ENCODE data around the gene SGPP1. TPM values are rescaled to one million over a fixed set of nuclear protein-coding genes. Genes with fewer than 3 reads are reported as not detected.

Gene SGPP1
- total and polyA plus RNA-seq, 10 of the 15 experiments (the other 5 are each of a cell fraction or from before 2014, with no cell fraction given) = 3.5 to 37.7 (median 25.5) TPM

DNA sequence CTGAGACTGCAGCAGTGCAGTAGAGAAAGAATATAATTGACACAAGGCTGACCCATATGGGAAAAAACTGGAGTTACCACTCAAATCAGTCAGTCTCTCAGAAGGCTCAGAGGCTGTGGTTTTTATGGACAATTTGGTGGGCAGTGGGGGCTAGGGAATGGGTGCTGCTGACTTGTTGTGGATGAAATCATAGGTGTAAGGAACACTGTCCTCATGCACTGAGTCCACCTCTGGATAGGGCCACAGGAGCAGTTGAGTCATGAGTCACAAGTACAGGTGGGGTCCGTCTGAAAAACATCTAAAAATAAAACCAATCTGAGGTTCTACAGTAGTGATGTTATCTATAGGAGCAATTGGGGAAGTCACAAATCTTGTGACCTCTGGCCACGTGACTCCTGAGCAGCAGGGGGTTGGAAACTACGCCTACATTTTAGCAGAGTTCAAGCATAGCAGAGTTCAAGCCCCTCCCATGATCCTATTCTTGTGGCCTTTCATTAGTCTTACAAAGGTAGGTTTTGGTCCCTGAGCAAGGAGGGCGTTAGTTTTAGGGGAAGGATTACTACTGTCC is 18.1 kb upstream of the SGPP1 start (continued):
- TF ChIP-seq STAT3 (IDR thresholded peaks at IDR 0.05; ENCODE audit: low read depth, low read length) (no peak), HDAC6 (IDR thresholded peaks at IDR 0.05; ENCODE audit: unreplicated experiment) (no peak), NR2C1 (IDR thresholded peaks at IDR 0.05) (peak; percentile 77), SREBF1 (IDR thresholded peaks at IDR 0.05; ENCODE audit: low read length) (no peak), HDAC2 (IDR thresholded peaks at IDR 0.05) (no peak), JUNB (IDR thresholded peaks at IDR 0.05) (peak; percentile 17; the same call in 1 of the 2 replicates), MEF2A (IDR thresholded peaks at IDR 0.05; ENCODE audit: insufficient read depth, low read depth, low read length) (peak; percentile 77; the same call in 1 of the 2 replicates), CBX3 (IDR thresholded peaks at IDR 0.05; ENCODE audit: borderline replicate concordance, low read depth) (no peak), CHD4 (IDR thresholded peaks at IDR 0.05) (no peak), HCFC1 (IDR thresholded peaks at IDR 0.05; ENCODE audit: low read length) (no peak), E2F8 (IDR thresholded peaks at IDR 0.05; ENCODE audit: low read depth, partially characterized antibody) (no peak), EGR1 (IDR thresholded peaks at IDR 0.05; ENCODE audit: borderline replicate concordance in 1 of 2, low read depth in 2 of 2, low read length in 2 of 2) (no peak), SMARCA5 (IDR thresholded peaks at IDR 0.05) (no peak), MXI1 (IDR thresholded peaks at IDR 0.05; ENCODE audit: low read depth, low read length) (no peak), RCOR1 (conservative IDR thresholded peaks at IDR 0.05; ENCODE audit: low read depth, low read length) (no peak), GATAD2B (conservative IDR thresholded peaks at IDR 0.05; ENCODE audit: low read depth) (peak; percentile 47; the same call in 1 of the 2 replicates), NFXL1 (IDR thresholded peaks at IDR 0.05; ENCODE audit: borderline replicate concordance) (no peak), ZNF622 (IDR thresholded peaks at IDR 0.05) (no peak), ATF7 (IDR thresholded peaks at IDR 0.05; ENCODE audit: low read depth) (peak; percentile 93), KLF5 (IDR thresholded peaks at IDR 0.05; ENCODE audit: partially characterized antibody) (no peak)
- TF ChIP-seq, protein P1, sequence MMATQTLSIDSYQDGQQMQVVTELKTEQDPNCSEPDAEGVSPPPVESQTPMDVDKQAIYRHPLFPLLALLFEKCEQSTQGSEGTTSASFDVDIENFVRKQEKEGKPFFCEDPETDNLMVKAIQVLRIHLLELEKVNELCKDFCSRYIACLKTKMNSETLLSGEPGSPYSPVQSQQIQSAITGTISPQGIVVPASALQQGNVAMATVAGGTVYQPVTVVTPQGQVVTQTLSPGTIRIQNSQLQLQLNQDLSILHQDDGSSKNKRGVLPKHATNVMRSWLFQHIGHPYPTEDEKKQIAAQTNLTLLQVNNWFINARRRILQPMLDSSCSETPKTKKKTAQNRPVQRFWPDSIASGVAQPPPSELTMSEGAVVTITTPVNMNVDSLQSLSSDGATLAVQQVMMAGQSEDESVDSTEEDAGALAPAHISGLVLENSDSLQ (IDR thresholded peaks at IDR 0.05) = no peak
- TF ChIP-seq, protein P2, sequence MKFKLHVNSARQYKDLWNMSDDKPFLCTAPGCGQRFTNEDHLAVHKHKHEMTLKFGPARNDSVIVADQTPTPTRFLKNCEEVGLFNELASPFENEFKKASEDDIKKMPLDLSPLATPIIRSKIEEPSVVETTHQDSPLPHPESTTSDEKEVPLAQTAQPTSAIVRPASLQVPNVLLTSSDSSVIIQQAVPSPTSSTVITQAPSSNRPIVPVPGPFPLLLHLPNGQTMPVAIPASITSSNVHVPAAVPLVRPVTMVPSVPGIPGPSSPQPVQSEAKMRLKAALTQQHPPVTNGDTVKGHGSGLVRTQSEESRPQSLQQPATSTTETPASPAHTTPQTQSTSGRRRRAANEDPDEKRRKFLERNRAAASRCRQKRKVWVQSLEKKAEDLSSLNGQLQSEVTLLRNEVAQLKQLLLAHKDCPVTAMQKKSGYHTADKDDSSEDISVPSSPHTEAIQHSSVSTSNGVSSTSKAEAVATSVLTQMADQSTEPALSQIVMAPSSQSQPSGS (IDR thresholded peaks at IDR 0.05; ENCODE audit: low read length) = peak; percentile 76
- TF ChIP-seq, protein P3, sequence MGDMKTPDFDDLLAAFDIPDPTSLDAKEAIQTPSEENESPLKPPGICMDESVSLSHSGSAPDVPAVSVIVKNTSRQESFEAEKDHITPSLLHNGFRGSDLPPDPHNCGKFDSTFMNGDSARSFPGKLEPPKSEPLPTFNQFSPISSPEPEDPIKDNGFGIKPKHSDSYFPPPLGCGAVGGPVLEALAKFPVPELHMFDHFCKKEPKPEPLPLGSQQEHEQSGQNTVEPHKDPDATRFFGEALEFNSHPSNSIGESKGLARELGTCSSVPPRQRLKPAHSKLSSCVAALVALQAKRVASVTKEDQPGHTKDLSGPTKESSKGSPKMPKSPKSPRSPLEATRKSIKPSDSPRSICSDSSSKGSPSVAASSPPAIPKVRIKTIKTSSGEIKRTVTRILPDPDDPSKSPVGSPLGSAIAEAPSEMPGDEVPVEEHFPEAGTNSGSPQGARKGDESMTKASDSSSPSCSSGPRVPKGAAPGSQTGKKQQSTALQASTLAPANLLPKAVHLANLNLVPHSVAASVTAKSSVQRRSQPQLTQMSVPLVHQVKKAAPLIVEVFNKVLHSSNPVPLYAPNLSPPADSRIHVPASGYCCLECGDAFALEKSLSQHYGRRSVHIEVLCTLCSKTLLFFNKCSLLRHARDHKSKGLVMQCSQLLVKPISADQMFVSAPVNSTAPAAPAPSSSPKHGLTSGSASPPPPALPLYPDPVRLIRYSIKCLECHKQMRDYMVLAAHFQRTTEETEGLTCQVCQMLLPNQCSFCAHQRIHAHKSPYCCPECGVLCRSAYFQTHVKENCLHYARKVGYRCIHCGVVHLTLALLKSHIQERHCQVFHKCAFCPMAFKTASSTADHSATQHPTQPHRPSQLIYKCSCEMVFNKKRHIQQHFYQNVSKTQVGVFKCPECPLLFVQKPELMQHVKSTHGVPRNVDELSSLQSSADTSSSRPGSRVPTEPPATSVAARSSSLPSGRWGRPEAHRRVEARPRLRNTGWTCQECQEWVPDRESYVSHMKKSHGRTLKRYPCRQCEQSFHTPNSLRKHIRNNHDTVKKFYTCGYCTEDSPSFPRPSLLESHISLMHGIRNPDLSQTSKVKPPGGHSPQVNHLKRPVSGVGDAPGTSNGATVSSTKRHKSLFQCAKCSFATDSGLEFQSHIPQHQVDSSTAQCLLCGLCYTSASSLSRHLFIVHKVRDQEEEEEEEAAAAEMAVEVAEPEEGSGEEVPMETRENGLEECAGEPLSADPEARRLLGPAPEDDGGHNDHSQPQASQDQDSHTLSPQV (IDR thresholded peaks at IDR 0.05) = no peak
